ENCODE results near the gene WSCD1.

Gene WSCD1

DNA sequence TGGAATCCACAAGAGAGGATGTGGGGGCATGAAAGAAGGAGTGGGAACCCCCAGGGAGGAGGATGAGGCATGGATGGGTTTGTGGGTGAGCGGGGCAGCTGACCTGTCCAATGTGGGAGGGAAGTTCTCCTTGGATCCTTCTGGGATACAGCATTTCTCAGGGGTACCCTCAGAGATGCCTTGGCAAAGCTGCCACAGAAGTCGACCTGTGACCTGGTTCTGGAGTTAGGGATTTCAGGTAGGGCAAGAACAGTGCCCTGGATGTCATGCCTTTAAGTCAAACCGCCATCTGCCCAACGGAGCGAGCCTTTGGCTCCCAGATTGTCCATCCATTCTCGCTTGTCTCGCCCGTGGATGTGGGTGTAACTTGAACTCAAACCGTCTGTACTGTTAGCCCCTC, 30.0 kb downstream of the WSCD1 start:
- no peaks in the 10 kb centered on the region for H3K36me3 Mint-ChIP-seq
- DNase-seq, result no peak
- no peaks in the 10 kb centered on the region for H3K4me1 Mint-ChIP-seq
- no peak overlapping the region for H3K4me3 Mint-ChIP-seq
- peaks cover 4 to 13% of the 10 kb centered on the region in 2 donors for H3K27me3 Mint-ChIP-seq
- H3K27ac Mint-ChIP-seq, result no peak overlapping the region
- no peaks in the 10 kb centered on the region for H3K9me3 Mint-ChIP-seq
- no peak for ATAC-seq (replicated peaks)

DNA sequence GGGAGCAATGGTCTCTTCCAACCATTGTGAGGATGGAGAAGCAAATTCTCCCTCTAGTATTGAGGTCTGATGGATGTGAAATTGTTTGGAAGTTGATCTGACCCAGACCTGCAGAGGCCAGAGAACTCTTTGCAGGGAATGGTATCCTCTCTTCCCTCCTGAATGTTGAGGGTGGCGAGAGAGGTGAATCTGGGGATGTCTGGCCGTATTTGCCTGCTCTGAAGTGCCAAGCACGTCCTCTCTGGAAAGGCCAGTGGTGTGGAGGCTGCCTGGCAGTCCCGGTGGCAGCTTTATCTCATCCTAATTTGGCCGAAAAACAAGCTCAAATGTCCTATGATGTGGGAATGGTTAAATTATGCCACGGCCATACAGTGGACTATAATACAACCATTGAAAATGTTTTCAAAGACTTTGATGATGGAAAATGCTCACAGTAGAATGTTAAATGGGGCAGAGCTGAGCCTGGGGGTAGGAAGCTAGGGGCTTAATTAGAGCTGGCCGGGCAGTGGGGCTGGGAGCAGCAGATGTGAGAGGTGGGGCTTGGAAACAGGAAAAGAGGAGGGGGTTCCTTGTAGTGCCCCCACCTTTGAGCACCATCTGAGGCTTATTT, 30.8 kb downstream of the WSCD1 start:
- H3K27me3 Mint-ChIP-seq, result peaks cover 2 to 10% of the 10 kb centered on the region in 2 donors
- no peak for ATAC-seq (replicated peaks)
- no peak overlapping the region for H3K4me3 Mint-ChIP-seq
- H3K4me1 Mint-ChIP-seq, result no peaks in the 10 kb centered on the region
- DNase-seq, result no peak
- H3K27ac Mint-ChIP-seq, result no peak overlapping the region
- no peaks in the 10 kb centered on the region for H3K9me3 Mint-ChIP-seq
- H3K36me3 Mint-ChIP-seq, result no peaks in the 10 kb centered on the region

DNA sequence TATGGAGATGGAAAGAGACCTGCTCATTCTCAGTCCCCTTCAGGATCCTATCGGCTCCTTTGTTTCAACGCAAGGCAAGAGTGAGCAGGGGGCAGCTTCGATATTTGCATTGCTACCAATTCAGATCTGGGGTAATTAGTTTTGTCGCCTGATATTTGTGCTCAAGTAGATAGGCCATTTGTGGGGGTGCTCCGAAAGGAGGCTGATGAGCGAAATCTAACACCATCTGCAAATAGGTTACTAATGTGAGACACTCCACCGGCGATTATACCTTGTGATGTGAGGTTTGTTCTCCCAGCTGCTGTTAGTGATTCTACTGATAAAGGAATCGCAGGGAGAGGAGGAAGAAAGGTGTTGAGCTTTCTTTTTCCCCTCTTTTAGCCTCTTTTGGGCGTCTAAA, 31.5 kb downstream of the WSCD1 start:
- no peak overlapping the region for H3K27ac Mint-ChIP-seq
- DNase-seq (no peak), ATAC-seq (replicated peaks) (no peak)
- H3K36me3 Mint-ChIP-seq, result no peaks in the 10 kb centered on the region
- no peaks in the 10 kb centered on the region for H3K4me1 Mint-ChIP-seq
- H3K27me3 Mint-ChIP-seq, result peaks cover 9 to 10% of the 10 kb centered on the region in 2 donors
- H3K4me3 Mint-ChIP-seq, result no peak overlapping the region
- H3K9me3 Mint-ChIP-seq, result peaks cover 4 to 7% of the 10 kb centered on the region in 2 donors

DNA sequence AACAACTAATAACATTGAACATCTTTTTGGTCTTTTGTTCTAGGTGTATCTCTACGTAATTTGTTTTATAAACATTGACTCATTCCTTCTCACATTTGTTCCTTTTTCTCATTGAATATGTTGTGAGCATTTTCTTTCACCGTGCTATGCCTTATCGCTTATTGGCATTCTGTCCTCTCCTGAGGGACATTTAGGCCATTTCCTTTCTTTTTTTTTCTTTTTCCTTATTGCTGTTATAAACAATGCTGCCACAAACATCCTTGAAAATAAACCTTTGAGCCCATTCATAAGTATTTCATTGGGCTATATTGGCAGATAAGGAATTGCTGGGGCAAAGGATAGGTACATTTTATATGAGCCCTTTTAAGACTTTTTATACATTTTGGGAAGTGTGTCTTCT, 32.4 kb downstream of the WSCD1 start:
- DNase-seq, result no peak
- Mint-ChIP-seq H3K9me3 (peaks cover 4 to 7% of the 10 kb centered on the region in 2 donors), H3K4me1 (no peaks in the 10 kb centered on the region)

DNA sequence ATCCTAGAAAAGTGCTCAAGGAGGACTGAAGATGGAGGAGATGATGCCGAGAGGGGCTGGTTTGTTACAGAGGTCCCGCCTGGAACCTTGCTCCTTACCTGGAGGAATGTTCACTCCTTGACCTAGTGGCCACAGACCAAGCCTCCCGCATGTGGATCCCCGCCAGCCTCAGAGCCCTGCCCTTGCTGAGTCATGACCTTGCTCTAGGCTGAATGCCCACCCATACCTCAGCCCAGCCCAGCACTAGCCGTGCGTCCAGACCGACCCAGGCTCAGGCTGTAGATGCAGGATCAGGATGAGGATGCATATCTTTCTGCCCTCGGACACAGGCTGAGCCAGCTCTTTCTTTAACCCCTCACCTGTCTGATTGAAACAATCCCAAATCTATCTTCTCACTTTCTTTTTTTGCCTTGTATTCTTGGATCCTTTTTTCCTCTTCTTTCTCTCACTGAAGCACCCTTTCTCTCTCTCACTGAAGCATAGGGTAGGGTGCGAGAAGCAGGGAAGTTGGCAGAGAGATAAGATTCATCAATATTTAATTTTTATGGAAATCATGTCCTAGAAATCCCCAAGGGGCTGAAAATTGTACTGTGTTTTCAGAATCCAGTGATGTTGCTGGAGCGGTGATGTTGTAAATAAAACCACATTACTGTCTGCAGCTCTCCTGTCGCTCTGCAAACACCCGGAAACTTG, 34.9 kb downstream of the WSCD1 start:
- no peak for ATAC-seq (replicated peaks)
- DNase-seq, result no peak
- no peaks in the 10 kb centered on the region for H3K4me1 Mint-ChIP-seq
- no peak overlapping the region for H3K4me3 Mint-ChIP-seq
- H3K36me3 Mint-ChIP-seq, result no peaks in the 10 kb centered on the region
- peaks cover 4 to 7% of the 10 kb centered on the region in 2 donors for H3K9me3 Mint-ChIP-seq
- peaks cover 16 to 25% of the 10 kb centered on the region in 2 donors for H3K27me3 Mint-ChIP-seq
- H3K27ac Mint-ChIP-seq, result no peak overlapping the region

More for the DNA sequence above, 32.4 kb downstream of the WSCD1 start:
- peaks cover 10 to 14% of the 10 kb centered on the region in 2 donors for H3K27me3 Mint-ChIP-seq
- ATAC-seq (replicated peaks), result no peak
- no peaks in the 10 kb centered on the region for H3K36me3 Mint-ChIP-seq
- no peak overlapping the region for H3K4me3 Mint-ChIP-seq
- no peak overlapping the region for H3K27ac Mint-ChIP-seq

DNA sequence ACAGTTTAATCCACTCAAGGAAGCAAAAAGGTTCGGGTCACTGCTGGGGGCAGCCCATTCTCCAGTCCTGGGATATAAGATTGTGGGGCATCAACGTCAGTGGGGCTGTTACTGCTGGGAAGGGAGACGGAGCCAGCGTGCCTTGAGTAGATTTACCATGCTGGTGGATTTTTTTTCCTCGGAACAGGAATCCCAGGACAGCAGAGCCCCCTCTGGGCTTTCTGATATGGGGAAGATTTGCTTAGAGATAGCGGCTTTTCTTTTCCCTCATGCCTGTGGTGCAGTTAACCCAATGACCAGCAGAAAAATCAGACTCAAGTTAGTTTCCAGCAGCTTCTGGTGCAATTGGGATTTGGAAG, 35.4 kb downstream of the WSCD1 start:
- H3K36me3 Mint-ChIP-seq, result no peaks in the 10 kb centered on the region
- no peak overlapping the region for H3K27ac Mint-ChIP-seq
- peaks cover 16 to 25% of the 10 kb centered on the region in 2 donors for H3K27me3 Mint-ChIP-seq
- H3K9me3 Mint-ChIP-seq, result peaks cover 4 to 7% of the 10 kb centered on the region in 2 donors
- no peak overlapping the region for H3K4me3 Mint-ChIP-seq
- peaks cover 0 to 4% of the 10 kb centered on the region in 2 donors for H3K4me1 Mint-ChIP-seq
- DNase-seq (no peak), ATAC-seq (replicated peaks) (no peak)

DNA sequence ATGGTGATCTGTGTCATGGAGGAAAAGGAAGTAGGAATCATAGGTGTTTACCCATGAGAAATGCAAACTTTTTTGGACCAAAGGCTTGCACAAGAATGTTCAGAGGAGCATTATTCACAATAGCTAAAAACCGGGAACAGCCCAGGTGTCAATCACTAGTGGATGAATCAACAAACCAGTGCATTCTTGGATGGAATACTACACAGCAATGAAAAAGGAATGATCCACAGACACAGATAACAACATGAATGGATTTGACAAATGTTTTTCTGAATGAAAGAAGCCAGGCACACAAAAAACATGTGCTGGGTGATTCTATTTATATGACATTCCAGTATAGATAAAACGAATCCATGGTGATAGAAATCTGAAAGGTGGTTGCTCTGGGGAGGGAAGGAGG, 36.0 kb downstream of the WSCD1 start:
- no peak overlapping the region for H3K27ac Mint-ChIP-seq
- H3K9me3 Mint-ChIP-seq, result peaks cover 4 to 7% of the 10 kb centered on the region in 2 donors
- H3K4me3 Mint-ChIP-seq, result no peak overlapping the region
- peaks cover 0 to 5% of the 10 kb centered on the region in 2 donors for H3K4me1 Mint-ChIP-seq
- H3K27me3 Mint-ChIP-seq, result peaks cover 16 to 29% of the 10 kb centered on the region in 2 donors
- H3K36me3 Mint-ChIP-seq, result no peaks in the 10 kb centered on the region
- ATAC-seq (replicated peaks), result no peak
- no peak for DNase-seq

DNA sequence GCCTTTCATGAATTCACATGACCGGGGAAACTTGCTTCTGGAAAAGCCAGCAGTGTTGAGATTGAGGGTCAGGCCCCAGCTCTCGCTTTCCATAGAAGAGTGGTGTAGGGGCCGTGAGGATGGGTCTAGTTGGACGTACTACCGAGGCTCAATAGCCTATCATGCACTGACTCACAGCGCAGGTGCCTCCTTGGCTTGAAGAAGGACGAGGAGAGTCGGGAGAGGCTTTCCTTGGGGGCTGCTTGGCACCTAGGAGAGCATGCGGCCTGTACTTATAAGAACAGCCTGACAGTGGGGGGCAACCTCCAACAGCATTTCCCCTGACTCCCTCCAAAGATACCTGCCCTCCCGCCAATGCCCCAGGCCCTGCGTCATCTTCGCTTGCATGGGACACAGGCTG, 37.6 kb downstream of the WSCD1 start:
- no peak overlapping the region for H3K4me3 Mint-ChIP-seq
- ATAC-seq (replicated peaks), result no peak
- peaks cover 16 to 29% of the 10 kb centered on the region in 2 donors for H3K27me3 Mint-ChIP-seq
- no peak for DNase-seq
- no peaks in the 10 kb centered on the region for H3K36me3 Mint-ChIP-seq
- H3K9me3 Mint-ChIP-seq, result peaks cover 4 to 7% of the 10 kb centered on the region in 2 donors
- H3K27ac Mint-ChIP-seq, result no peak overlapping the region
- H3K4me1 Mint-ChIP-seq, result peaks cover 0 to 5% of the 10 kb centered on the region in 2 donors

DNA sequence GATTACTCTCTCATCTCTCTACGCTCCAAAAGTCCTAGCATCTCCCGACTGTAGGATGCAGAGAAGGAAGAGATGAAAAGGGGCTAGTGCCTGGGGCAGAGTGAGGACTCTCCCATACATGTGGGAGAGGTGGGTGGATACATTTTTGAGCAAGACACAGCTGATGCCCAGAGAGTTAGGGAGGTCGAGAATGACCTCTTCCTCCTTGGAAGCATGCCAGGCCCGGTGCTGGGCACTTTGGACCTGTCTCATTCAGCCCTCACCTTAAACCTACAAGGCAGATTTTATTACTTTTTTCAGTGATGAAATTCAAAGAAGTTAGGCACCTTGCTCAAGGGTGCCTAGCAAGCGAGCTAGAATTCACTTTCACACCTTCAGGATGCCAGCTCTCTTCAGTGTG, 38.2 kb downstream of the WSCD1 start:
- no peak for DNase-seq
- H3K4me1 Mint-ChIP-seq, result peaks cover 0 to 5% of the 10 kb centered on the region in 2 donors
- ATAC-seq (replicated peaks), result no peak
- peaks cover 16 to 29% of the 10 kb centered on the region in 2 donors for H3K27me3 Mint-ChIP-seq
- H3K27ac Mint-ChIP-seq, result no peak overlapping the region
- H3K4me3 Mint-ChIP-seq, result no peak overlapping the region
- peaks cover 4 to 7% of the 10 kb centered on the region in 2 donors for H3K9me3 Mint-ChIP-seq
- no peaks in the 10 kb centered on the region for H3K36me3 Mint-ChIP-seq

DNA sequence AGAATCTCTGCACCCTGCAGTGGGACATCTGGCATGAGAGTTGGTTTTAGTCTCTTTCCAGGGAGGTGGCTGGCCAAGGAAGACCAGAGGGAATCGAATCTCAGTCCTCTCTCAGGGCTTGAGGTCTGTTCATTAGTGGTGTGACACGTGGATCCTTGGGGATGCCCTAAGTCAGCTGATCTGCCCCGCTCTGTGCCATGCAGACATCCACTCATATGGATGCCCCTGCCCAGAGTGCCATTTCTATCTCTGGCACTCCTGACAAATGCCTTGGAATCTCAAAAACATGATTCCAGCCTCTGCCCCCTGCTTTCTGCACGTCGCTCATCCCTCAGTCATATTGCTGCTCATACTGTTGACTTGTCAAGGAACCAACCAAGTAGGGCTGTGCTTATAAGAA, 38.8 kb downstream of the WSCD1 start:
- H3K4me1 Mint-ChIP-seq, result peaks cover 0 to 5% of the 10 kb centered on the region in 2 donors
- peaks cover 16 to 29% of the 10 kb centered on the region in 2 donors for H3K27me3 Mint-ChIP-seq
- no peak overlapping the region for H3K4me3 Mint-ChIP-seq
- no peaks in the 10 kb centered on the region for H3K36me3 Mint-ChIP-seq
- no peak overlapping the region for H3K27ac Mint-ChIP-seq
- DNase-seq, result no peak
- no peak for ATAC-seq (replicated peaks)
- peaks cover 6 to 7% of the 10 kb centered on the region in 2 donors for H3K9me3 Mint-ChIP-seq

DNA sequence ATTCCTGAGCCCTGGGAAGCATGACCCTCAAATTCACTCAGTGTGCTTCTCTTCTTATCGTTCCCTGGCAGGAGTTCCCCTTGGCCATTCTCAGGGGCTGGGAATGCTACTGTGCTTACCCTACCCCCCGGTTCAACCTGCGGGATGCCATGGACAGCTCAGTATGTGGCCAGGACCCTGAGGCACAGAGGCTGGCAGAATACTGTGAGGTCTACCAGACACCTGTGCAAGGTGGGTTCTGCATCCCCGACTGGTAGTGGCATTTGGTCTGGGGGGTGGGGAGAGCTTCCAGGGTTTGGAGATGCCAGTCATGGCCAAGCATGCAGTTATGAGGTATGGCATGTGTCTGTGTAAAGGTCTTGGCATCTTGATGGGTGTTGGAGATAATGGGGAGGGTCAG, 39.4 kb downstream of the WSCD1 start:
- Mint-ChIP-seq H3K27me3 (peaks cover 14 to 29% of the 10 kb centered on the region in 2 donors), H3K36me3 (no peaks in the 10 kb centered on the region)

DNA sequence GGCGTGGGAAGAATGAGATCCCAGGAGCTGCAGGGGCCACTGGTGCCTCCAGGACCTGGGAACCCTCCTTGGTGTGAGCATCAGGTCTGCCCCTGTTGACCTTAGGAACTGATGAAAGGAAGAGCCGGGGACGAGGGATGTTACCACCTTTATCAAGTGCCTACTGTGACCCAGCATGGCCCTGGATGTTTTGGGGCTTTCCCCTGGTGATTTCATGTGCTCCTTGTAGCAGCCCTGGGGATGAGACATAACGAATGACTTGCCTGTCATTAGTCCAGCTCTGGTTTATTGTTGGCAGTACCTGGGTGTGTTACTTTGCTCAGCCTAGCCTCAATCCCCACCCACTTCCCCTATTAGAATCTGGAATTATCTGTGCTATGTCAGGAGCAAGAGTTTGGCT, 39.9 kb downstream of the WSCD1 start:
- no peaks in the 10 kb centered on the region for H3K36me3 Mint-ChIP-seq
- peaks cover 0 to 5% of the 10 kb centered on the region in 2 donors for H3K4me1 Mint-ChIP-seq
- peak overlapping the region; percentile 4 for H3K27ac Mint-ChIP-seq
- peaks cover 6 to 7% of the 10 kb centered on the region in 2 donors for H3K9me3 Mint-ChIP-seq
- H3K4me3 Mint-ChIP-seq, result no peak overlapping the region
- DNase-seq, result peak; percentile 1
- peaks cover 9 to 29% of the 10 kb centered on the region in 2 donors for H3K27me3 Mint-ChIP-seq
- ATAC-seq (replicated peaks), result peak; percentile 49 to 72

More for the DNA sequence above, 39.4 kb downstream of the WSCD1 start:
- no peak for ATAC-seq (replicated peaks)
- peaks cover 0 to 5% of the 10 kb centered on the region in 2 donors for H3K4me1 Mint-ChIP-seq
- no peak overlapping the region for H3K4me3 Mint-ChIP-seq
- peaks cover 6 to 7% of the 10 kb centered on the region in 2 donors for H3K9me3 Mint-ChIP-seq
- H3K27ac Mint-ChIP-seq, result no peak overlapping the region
- DNase-seq, result no peak

DNA sequence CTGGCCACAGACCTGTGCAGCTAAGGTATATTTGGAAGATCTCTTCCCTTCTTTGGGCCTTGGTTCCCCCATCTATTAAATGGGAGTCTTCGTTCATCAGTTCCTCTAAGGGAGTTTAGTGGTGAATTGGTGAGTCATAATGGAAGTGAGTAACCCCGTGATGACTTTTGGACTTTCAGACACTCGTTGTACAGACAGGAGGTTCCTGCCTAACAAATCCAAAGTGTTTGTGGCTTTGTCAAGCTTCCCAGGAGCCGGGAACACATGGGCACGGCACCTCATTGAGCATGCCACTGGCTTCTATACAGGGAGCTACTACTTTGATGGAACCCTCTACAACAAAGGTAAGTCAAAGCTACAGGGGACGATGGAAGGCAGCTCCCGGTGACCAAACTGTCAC, 40.4 kb downstream of the WSCD1 start:
- H3K27me3 Mint-ChIP-seq, result peaks cover 5 to 29% of the 10 kb centered on the region in 2 donors
- peaks cover 6 to 7% of the 10 kb centered on the region in 2 donors for H3K9me3 Mint-ChIP-seq
- H3K36me3 Mint-ChIP-seq, result no peaks in the 10 kb centered on the region
- no peak for DNase-seq
- no peak overlapping the region for H3K4me3 Mint-ChIP-seq
- H3K4me1 Mint-ChIP-seq, result peaks cover 0 to 5% of the 10 kb centered on the region in 2 donors
- ATAC-seq (replicated peaks), result peak; percentile 41 to 81
- peak overlapping the region; percentile 4 for H3K27ac Mint-ChIP-seq

DNA sequence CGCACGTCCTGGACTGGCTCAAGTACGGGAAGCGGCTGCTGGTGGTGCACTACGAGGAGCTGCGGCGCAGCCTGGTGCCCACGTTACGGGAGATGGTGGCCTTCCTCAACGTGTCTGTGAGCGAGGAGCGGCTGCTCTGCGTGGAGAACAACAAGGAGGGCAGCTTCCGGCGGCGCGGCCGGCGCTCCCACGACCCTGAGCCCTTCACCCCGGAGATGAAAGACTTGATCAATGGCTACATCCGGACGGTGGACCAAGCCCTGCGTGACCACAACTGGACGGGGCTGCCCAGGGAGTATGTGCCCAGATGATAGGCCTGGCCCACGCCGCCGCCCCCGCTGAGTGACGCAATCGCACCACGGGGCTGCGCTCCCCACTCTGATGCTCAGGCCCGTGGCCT, 50.2 kb downstream of the WSCD1 start:
- H3K27me3 Mint-ChIP-seq, result peaks cover 0 to 15% of the 10 kb centered on the region in 2 donors
- no peak overlapping the region for H3K27ac Mint-ChIP-seq
- no peak for DNase-seq
- H3K9me3 Mint-ChIP-seq, result peaks cover 8 to 16% of the 10 kb centered on the region in 2 donors
- H3K4me3 Mint-ChIP-seq, result no peak overlapping the region
- H3K36me3 Mint-ChIP-seq, result no peaks in the 10 kb centered on the region
- no peaks in the 10 kb centered on the region for H3K4me1 Mint-ChIP-seq
- ATAC-seq (replicated peaks), result no peak

DNA sequence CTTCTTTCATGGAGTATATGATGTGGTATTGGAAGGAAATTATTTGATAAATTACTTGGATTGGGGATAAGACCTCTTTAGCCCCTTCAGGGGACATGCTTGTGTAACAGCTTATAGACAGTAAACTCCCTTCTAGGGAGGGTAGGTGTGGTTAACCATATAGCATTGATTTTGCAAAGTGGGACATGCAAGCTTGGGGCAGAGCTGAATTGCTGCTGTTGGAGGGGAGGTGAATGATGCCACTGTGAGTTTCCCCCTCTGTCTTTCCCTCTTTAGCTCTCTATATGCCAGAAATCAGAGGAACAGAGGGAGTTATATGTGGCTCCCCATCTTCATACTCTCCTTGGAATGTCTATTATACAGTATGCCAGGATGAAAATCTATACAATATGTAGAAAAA, 54.7 kb downstream of the WSCD1 start:
- peaks cover 0 to 8% of the 10 kb centered on the region in 2 donors for H3K27me3 Mint-ChIP-seq
- H3K27ac Mint-ChIP-seq, result no peak overlapping the region
- H3K36me3 Mint-ChIP-seq, result no peaks in the 10 kb centered on the region
- ATAC-seq (replicated peaks) (no peak), DNase-seq (no peak)
- peaks cover 0 to 1% of the 10 kb centered on the region in 2 donors for H3K4me1 Mint-ChIP-seq
- peaks cover 11% of the 10 kb centered on the region in 2 donors for H3K9me3 Mint-ChIP-seq
- no peak overlapping the region for H3K4me3 Mint-ChIP-seq
